Measurements from ENCODE around the gene PFKM. TPM values are rescaled to one million over a fixed set of nuclear protein-coding genes. Genes with fewer than 3 reads are reported as not detected.
A peak's percentile ranks its signal among the peaks of the same experiment; 100 is the strongest.

The PFKM gene
- total RNA-seq, 3 donors from 2014 or later = 19.0 to 40.0 (median 31.8) TPM

DNA sequence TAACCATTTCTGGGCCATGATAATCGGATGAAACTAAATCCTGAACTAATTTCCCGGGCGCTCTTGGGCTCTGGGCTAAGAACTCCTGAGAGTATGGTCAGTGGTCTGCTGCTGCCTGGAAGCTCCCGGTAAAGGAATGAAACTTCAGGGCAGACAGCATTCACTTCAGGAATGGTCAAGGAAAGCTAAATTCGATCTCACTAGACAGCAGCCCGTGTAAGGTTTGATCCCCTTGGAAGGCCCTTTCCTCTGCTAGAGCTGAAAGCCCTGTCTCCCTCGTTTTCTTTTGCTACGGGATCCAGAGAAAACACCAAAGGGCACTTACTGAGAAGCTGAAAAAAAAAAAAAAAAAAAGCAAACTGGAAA, 37.5 kb downstream of the PFKM start:
- H3K4me1 ChIP-seq = no peaks in the 10 kb centered on the region
- TF ChIP-seq POLR2A (IDR thresholded peaks at IDR 0.05) (no peak), POLR2AphosphoS5 (IDR thresholded peaks at IDR 0.05) (no peak)
- TF ChIP-seq, protein P1, sequence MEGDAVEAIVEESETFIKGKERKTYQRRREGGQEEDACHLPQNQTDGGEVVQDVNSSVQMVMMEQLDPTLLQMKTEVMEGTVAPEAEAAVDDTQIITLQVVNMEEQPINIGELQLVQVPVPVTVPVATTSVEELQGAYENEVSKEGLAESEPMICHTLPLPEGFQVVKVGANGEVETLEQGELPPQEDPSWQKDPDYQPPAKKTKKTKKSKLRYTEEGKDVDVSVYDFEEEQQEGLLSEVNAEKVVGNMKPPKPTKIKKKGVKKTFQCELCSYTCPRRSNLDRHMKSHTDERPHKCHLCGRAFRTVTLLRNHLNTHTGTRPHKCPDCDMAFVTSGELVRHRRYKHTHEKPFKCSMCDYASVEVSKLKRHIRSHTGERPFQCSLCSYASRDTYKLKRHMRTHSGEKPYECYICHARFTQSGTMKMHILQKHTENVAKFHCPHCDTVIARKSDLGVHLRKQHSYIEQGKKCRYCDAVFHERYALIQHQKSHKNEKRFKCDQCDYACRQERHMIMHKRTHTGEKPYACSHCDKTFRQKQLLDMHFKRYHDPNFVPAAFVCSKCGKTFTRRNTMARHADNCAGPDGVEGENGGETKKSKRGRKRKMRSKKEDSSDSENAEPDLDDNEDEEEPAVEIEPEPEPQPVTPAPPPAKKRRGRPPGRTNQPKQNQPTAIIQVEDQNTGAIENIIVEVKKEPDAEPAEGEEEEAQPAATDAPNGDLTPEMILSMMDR (IDR thresholded peaks at IDR 0.05) = no peak
- no peak for DNase-seq (ENCODE audit: low spot score in 2 of 2)
- peak overlapping the region; percentile 78 to 97 (median 90) for H3K4me3 ChIP-seq
- H3K36me3 ChIP-seq = no peaks in the 10 kb centered on the region
- H3K27me3 ChIP-seq = no peaks in the 10 kb centered on the region
- peak overlapping the region in 1 of 2 donors; percentile 86 for H3K27ac ChIP-seq
- H3K9me3 ChIP-seq = no peaks in the 10 kb centered on the region
- intact Hi-C loops (cut with DNase I; ENCODE audit: low total_unique reads) = no loop called here

DNA sequence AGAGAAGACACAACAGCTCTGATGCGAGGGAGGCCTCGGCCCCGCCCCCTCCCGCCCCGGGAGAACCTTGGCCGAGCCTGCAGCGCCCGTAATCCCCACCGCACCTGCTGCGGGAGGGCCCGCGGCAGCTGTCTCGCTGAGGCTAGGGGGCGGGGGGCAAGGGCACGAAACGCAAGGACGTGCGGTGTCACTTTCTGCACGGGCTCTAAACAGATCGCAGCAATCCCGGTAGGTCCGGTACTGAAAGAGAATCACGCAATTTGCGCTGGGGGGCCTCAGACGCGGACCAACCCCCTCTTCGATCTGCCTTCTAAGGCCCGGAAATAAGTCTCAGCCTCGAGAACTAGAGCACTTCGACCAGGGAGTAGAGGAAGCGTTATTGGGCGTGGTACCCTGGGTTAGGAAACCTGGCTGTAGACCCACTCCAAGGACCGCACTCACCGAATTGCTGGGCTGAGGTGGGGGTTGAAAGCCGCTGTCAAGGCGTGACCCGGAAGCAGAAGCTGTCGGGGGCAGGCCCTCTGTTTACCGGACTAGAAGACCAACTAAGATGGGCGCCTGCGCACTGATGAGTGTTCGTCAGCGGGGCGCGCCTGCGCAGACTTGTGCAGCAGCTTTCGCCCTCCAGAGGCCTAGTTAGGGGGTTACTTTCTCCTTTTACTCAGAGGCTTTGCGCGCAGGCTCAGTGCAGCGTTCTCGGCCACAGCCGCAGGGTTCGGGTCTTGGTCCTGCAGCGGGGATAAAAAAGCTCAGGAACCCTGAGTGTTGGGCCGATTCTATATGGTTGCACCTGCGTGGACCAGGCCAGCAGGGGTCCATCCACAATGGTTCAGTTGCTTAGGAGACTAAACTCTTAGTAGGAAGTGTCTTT, 38.1 kb downstream of the PFKM start, which contains the start of gene ASB8:
ASB8 (minus strand) TSS at position 498 of the 871 bp plus-strand sequence. CDS start 4,019 bp downstream, outside the sequence.
- Histone ChIP-seq H3K4me1 (no peaks in the 10 kb centered on the region), H3K9me3 (no peaks in the 10 kb centered on the region), H3K27ac (peak within 1 kb of the TSS; percentile 86 to 92), H3K36me3 (no peaks in the 10 kb centered on the region), H3K4me3 (peak within 1 kb of the TSS; percentile 78 to 97 (median 90)), H3K27me3 (no peaks in the 10 kb centered on the region)
- peak; percentile 97 for DNase-seq (ENCODE audit: low spot score in 2 of 2)
- TF ChIP-seq, protein P1 (IDR thresholded peaks at IDR 0.05) = peak; percentile 33 to 58 (median 48)
- TF ChIP-seq POLR2A (IDR thresholded peaks at IDR 0.05) = no peak
- TF ChIP-seq POLR2AphosphoS5 (IDR thresholded peaks at IDR 0.05) = peak; percentile 47 to 76 (median 74)
- intact Hi-C loops (cut with DNase I; ENCODE audit: low total_unique reads) = no loop called here

DNA sequence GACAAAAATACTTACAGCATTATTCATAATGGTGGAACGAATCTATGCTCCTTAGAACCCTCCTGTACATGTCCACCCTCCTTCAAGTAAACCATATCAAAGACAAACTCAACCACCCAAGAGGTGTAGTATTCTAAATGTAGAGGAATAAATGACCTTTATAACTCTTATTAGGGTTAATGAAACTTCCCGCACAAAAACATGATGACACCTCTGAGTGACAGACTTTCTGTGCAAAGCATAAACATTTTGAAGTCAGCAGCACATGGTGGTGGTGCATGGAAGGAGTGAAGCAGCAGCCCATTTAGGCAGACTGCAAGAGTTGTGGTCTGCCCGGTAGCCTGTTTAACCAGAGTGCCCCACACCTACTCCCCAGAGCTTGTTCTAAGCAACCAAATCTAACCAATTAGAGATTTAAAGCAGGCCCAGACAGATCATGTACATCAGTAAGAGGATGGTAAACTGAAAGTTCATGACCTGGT, 38.8 kb downstream of the PFKM start:
- Histone ChIP-seq H3K36me3 (no peaks in the 10 kb centered on the region), H3K4me1 (no peaks in the 10 kb centered on the region), H3K9me3 (no peaks in the 10 kb centered on the region), H3K4me3 (peak overlapping the region; percentile 78 to 97 (median 90)), H3K27me3 (no peaks in the 10 kb centered on the region), H3K27ac (peak overlapping the region; percentile 86 to 92)
- intact Hi-C loops (cut with DNase I; ENCODE audit: low total_unique reads) = no loop called here
- no peak for DNase-seq (ENCODE audit: low spot score in 2 of 2)
- TF ChIP-seq, protein P1 (IDR thresholded peaks at IDR 0.05) = peak in 1 of 3 donors; percentile 3
- no peak for TF ChIP-seq POLR2A (IDR thresholded peaks at IDR 0.05)

DNA sequence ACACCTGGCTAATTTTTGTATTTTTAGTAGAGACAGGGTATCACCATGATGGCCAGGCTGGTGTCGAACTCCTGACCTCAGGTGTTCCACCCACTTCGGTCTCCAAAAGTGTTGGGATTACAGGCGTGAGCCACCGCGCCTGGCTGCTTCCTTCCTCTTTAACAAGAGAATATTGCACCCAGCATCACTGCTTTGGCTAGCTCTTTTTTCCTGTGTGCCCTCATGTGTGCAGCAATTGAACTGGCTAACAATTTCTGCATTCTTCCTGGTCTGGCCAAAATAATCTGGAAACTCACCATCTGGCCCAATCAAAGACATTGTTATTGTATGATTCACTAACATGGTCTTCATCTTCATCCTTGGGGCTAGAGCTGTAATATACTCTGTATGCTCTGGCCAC, 40.9 kb downstream of the PFKM start:
- H3K4me3 ChIP-seq = no peak overlapping the region
- intact Hi-C loops (cut with DNase I; ENCODE audit: low total_unique reads) = no loop called here
- no peaks in the 10 kb centered on the region for H3K27me3 ChIP-seq

More for the DNA sequence above, 40.9 kb downstream of the PFKM start:
- no peaks in the 10 kb centered on the region for H3K9me3 ChIP-seq
- no peak for DNase-seq (ENCODE audit: low spot score in 2 of 2)
- H3K27ac ChIP-seq = no peak overlapping the region
- H3K36me3 ChIP-seq = no peaks in the 10 kb centered on the region
- H3K4me1 ChIP-seq = no peaks in the 10 kb centered on the region
- TF ChIP-seq POLR2AphosphoS5 (IDR thresholded peaks at IDR 0.05) = no peak
- TF ChIP-seq, protein P1 (IDR thresholded peaks at IDR 0.05) = no peak
